Measurements from ENCODE around the gene CRHR2. TPM values are rescaled to one million over a fixed set of nuclear protein-coding genes. Genes with fewer than 3 reads are reported as not detected.

CRHR2 gene
- total and polyA plus RNA-seq, 4 donors = 0.02 to 0.20 TPM; not detected in 2

GRCh38 chr7:30652132-30652531 is 30.1 kb downstream of the CRHR2 start:
- no peak for TF ChIP-seq CTCF (IDR thresholded peaks at IDR 0.05; ENCODE audit: control extremely low read depth, extremely low read depth)
- DNase-seq = no peak
- Histone ChIP-seq H3K36me3 (ENCODE audit: control insufficient read depth in 4 of 4, insufficient read depth in 4 of 4, low read length in 4 of 4) (peaks cover 0 to 1% (median 0%) of the 10 kb centered on the region in 4 donors), H3K4me1 (ENCODE audit: control insufficient read depth in 5 of 5, insufficient read depth in 5 of 5, low read length in 5 of 5) (no peaks in the 10 kb centered on the region), H3K4me3 (no peak overlapping the region), H3K9me3 (ENCODE audit: control insufficient read depth in 4 of 4, insufficient read depth in 3 of 4, low read length in 3 of 4) (no peaks in the 10 kb centered on the region), H3K27me3 (ENCODE audit: control insufficient read depth in 3 of 3, insufficient read depth in 3 of 3, low read length in 2 of 3) (no peaks in the 10 kb centered on the region), H3K9ac (ENCODE audit: insufficient read depth in 1 of 2, low read length in 2 of 2) (no peak overlapping the region), H3K27ac (ENCODE audit: low read depth in 1 of 2, low read length in 1 of 2) (no peak overlapping the region)
- no peak for ATAC-seq (ENCODE audit: insufficient read depth, low FRiP score)
- WGBS, 2 donors = 88 to 94% methylated on average over 7 of the region's 7 CpGs

- Histone ChIP-seq H3K9ac (ENCODE audit: insufficient read depth in 1 of 2, low read length in 2 of 2) (no peak overlapping the region), H3K4me1 (ENCODE audit: control insufficient read depth in 5 of 5, insufficient read depth in 5 of 5, low read length in 5 of 5) (no peaks in the 10 kb centered on the region), H3K4me3 (no peak overlapping the region), H3K27ac (ENCODE audit: low read depth in 1 of 2, low read length in 1 of 2) (no peak overlapping the region), H3K9me3 (ENCODE audit: control insufficient read depth in 4 of 4, insufficient read depth in 3 of 4, low read length in 3 of 4) (no peaks in the 10 kb centered on the region), H3K27me3 (ENCODE audit: control insufficient read depth in 3 of 3, insufficient read depth in 3 of 3, low read length in 2 of 3) (no peaks in the 10 kb centered on the region), H3K36me3 (ENCODE audit: control insufficient read depth in 4 of 4, insufficient read depth in 4 of 4, low read length in 4 of 4) (peaks cover 0 to 4% (median 2%) of the 10 kb centered on the region in 4 donors)
- no peak for DNase-seq
- no peak for TF ChIP-seq CTCF (IDR thresholded peaks at IDR 0.05; ENCODE audit: control extremely low read depth, extremely low read depth)
- 93 to 96% methylated on average over 7 of the region's 7 CpGs for WGBS, 2 donors
- no peak for ATAC-seq (ENCODE audit: insufficient read depth, low FRiP score)
These were observed 31.8 kb downstream of the CRHR2 start for GRCh38 chr7:30650421-30650808.

- Histone ChIP-seq H3K27me3 (ENCODE audit: control insufficient read depth in 3 of 3, insufficient read depth in 3 of 3, low read length in 2 of 3) (no peaks in the 10 kb centered on the region), H3K9me3 (ENCODE audit: control insufficient read depth in 4 of 4, insufficient read depth in 3 of 4, low read length in 3 of 4) (peaks cover 0 to 2% (median 0%) of the 10 kb centered on the region in 4 donors), H3K27ac (ENCODE audit: low read depth in 1 of 2, low read length in 1 of 2) (no peak overlapping the region), H3K9ac (ENCODE audit: insufficient read depth in 1 of 2, low read length in 2 of 2) (no peak overlapping the region), H3K4me3 (no peak overlapping the region), H3K36me3 (ENCODE audit: control insufficient read depth in 4 of 4, insufficient read depth in 4 of 4, low read length in 4 of 4) (peaks cover 0 to 4% (median 2%) of the 10 kb centered on the region in 4 donors), H3K4me1 (ENCODE audit: control insufficient read depth in 5 of 5, insufficient read depth in 5 of 5, low read length in 5 of 5) (no peaks in the 10 kb centered on the region)
- ATAC-seq (ENCODE audit: insufficient read depth, low FRiP score) = no peak
- DNase-seq = no peak
- no peak for TF ChIP-seq CTCF (IDR thresholded peaks at IDR 0.05; ENCODE audit: control extremely low read depth, extremely low read depth)
- 91 to 92% methylated on average over 13 of the region's 13 CpGs for WGBS, 2 donors
These were observed 32.4 kb downstream of the CRHR2 start for GRCh38 chr7:30649717-30650420.

All from lung (tissue), 12 donors.